HEK293 (cell line): ENCODE results near the gene BCOR.

Experiments
- CTCF ChIP-seq: fragments of 450-650 bp; formaldehyde crosslinking; IDR thresholded peaks from 2 replicates; pipeline ENCODE4 v1.5.1; 2016; ENCODE audit warnings: missing biosample characterization, missing genetic modification characterization
- YY1 ChIP-seq: fragments of 450-650 bp; formaldehyde crosslinking; IDR thresholded peaks from 2 replicates; pipeline ENCODE4 v1.5.1; 2018; ENCODE audit warnings: missing biosample characterization, missing genetic modification characterization

- TF ChIP-seq CTCF = no peak
- TF ChIP-seq YY1 (tag by site-specific recombination) = no peak
Measured at GRCh38 chrX:40088299-40088625, 9.5 kb downstream of the BCOR start.
